DOHH2 (cell line): ENCODE data around the gene WASF2.

Source experiments
- H3F3A ChIP-seq: fragments of 200-600 bp; sonication (generic), shearing (Covaris generic); 2 replicates; pipeline ENCODE4 v1.6.0; 2016; ENCODE audit warnings: antibody characterized with exemption, mild to moderate bottlenecking; ENCODE audit not compliant: control insufficient read depth, insufficient read depth
- H3K27ac ChIP-seq: fragments of 200-600 bp; sonication (generic); 2 replicates; pipeline ENCODE4 v1.5.1; 2014; ENCODE audit warnings: low read depth, mild to moderate bottlenecking, low read length, moderate library complexity
- H3K27me3 ChIP-seq: fragments of 200-600 bp; sonication (generic); 2 replicates; pipeline ENCODE4 v1.6.1; 2014; ENCODE audit warnings: mild to moderate bottlenecking, low read length, mixed read lengths; ENCODE audit not compliant: control insufficient read depth
- H3K36me3 ChIP-seq: fragments of 200-600 bp; sonication (generic); 2 replicates; pipeline ENCODE4 v1.6.1; 2014; ENCODE audit warnings: mild to moderate bottlenecking, low read length, moderate library complexity, mixed read lengths; ENCODE audit not compliant: control insufficient read depth
- H3K4me1 ChIP-seq: fragments of 200-600 bp; sonication (generic); 2 replicates; pipeline ENCODE4 v1.6.1; 2014; ENCODE audit warnings: mild to moderate bottlenecking, low read length, mixed read lengths; ENCODE audit not compliant: control insufficient read depth
- H3K4me2 ChIP-seq: fragments of 200-600 bp; sonication (generic); 2 replicates; pipeline ENCODE4 v1.6.0; 2014; ENCODE audit warnings: mild to moderate bottlenecking, low read length, moderate library complexity
- H3K4me3 ChIP-seq: fragments of 200-600 bp; sonication (generic); 2 replicates; pipeline ENCODE4 v1.5.1; 2014; ENCODE audit warnings: mild to moderate bottlenecking, low read length, mixed read lengths
- H3K79me2 ChIP-seq: fragments of 200-600 bp; sonication (generic); 2 replicates; pipeline ENCODE4 v1.6.1; 2014; ENCODE audit warnings: mild to moderate bottlenecking, low read length, mixed read lengths; ENCODE audit not compliant: control insufficient read depth
- H3K9me2 ChIP-seq: fragments of 200-600 bp; sonication (generic); replicated peaks from 2 replicates; pipeline ENCODE4 v1.6.1; 2014; ENCODE audit warnings: mild to moderate bottlenecking, low read length, mixed read lengths; ENCODE audit not compliant: control insufficient read depth
- H3K9me3 ChIP-seq: fragments of 200-600 bp; sonication (generic); 2 replicates; pipeline ENCODE4 v1.6.1; 2014; ENCODE audit warnings: antibody characterized with exemption, low read length, mixed read lengths; ENCODE audit not compliant: control insufficient read depth, insufficient read depth
- H4K20me1 ChIP-seq: fragments of 200-600 bp; sonication (generic); 2 replicates; pipeline ENCODE4 v1.6.0; 2014; ENCODE audit warnings: low read depth, mild to moderate bottlenecking, antibody characterized with exemption, low read length, moderate library complexity; ENCODE audit not compliant: control insufficient read depth, insufficient read depth
- EZH2phosphoT487 ChIP-seq: fragments of 200-600 bp; sonication (generic); IDR thresholded peaks from 2 replicates; pipeline ENCODE4 v1.6.1; 2017; ENCODE audit warnings: borderline replicate concordance, mild to moderate bottlenecking, antibody characterized with exemption, low read length, moderate library complexity, mixed read lengths
- TF ChIP-seq, protein P1 (sequence below): fragments of 200-600 bp; sonication (generic); IDR thresholded peaks from one replicate; pipeline ENCODE4 v1.5.1; 2014; ENCODE audit warnings: antibody characterized with exemption, mild to moderate bottlenecking, low read depth, low read length; ENCODE audit not compliant: poor library complexity, severe bottlenecking

WASF2 gene

DNA sequence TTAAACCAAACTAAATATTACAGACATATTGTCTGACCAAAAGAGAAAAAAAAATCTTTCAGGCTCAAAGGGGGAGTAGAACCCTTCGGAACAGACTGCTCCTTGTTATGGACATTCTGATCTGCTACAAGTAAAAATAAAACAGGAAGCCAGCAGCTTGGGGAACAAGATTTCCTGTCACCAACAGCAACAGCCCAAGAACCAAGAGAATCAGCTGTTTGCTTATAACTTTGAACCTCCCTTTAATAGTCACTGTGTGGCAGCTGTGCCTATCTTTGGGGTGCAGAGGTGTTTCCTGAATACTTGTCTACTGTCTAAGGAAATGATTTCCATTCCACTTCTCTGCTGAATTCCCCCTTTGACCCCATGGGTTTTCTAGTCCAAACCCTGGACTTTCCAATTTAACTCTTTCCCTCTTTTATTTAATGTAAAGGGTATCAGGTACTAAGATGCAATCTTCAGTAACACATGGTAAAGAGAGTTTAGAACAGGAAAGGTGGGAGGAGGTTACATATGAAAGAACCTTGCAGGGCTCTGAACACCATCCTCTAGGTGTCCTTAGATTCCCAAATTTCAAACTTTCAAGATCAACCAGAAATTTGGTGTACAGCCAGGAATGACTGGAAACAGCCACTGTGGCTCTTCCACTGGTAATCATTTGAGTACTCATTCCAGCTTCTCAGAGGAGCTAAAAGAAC, 58.9 kb downstream of the WASF2 start:
- H3F3A ChIP-seq: peaks cover 8% of the 10 kb centered on the region
- H3K9me2 ChIP-seq: no peaks in the 10 kb centered on the region
- no peaks in the 10 kb centered on the region for H3K9me3 ChIP-seq
- H3K36me3 ChIP-seq: peaks cover 40% of the 10 kb centered on the region
- no peaks in the 10 kb centered on the region for H3K27me3 ChIP-seq
- no peaks in the 10 kb centered on the region; the same call in 1 of the 2 replicates for H4K20me1 ChIP-seq
- H3K4me3 ChIP-seq: peak overlapping the region; percentile 41
- peak overlapping the region; percentile 66 for H3K4me2 ChIP-seq
- H3K79me2 ChIP-seq: peaks cover 80% of the 10 kb centered on the region
- peaks cover 88% of the 10 kb centered on the region for H3K4me1 ChIP-seq
- no peak for TF ChIP-seq EZH2phosphoT487
- TF ChIP-seq, protein P1, sequence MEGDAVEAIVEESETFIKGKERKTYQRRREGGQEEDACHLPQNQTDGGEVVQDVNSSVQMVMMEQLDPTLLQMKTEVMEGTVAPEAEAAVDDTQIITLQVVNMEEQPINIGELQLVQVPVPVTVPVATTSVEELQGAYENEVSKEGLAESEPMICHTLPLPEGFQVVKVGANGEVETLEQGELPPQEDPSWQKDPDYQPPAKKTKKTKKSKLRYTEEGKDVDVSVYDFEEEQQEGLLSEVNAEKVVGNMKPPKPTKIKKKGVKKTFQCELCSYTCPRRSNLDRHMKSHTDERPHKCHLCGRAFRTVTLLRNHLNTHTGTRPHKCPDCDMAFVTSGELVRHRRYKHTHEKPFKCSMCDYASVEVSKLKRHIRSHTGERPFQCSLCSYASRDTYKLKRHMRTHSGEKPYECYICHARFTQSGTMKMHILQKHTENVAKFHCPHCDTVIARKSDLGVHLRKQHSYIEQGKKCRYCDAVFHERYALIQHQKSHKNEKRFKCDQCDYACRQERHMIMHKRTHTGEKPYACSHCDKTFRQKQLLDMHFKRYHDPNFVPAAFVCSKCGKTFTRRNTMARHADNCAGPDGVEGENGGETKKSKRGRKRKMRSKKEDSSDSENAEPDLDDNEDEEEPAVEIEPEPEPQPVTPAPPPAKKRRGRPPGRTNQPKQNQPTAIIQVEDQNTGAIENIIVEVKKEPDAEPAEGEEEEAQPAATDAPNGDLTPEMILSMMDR: no peak
- H3K27ac ChIP-seq: no peak overlapping the region

DNA sequence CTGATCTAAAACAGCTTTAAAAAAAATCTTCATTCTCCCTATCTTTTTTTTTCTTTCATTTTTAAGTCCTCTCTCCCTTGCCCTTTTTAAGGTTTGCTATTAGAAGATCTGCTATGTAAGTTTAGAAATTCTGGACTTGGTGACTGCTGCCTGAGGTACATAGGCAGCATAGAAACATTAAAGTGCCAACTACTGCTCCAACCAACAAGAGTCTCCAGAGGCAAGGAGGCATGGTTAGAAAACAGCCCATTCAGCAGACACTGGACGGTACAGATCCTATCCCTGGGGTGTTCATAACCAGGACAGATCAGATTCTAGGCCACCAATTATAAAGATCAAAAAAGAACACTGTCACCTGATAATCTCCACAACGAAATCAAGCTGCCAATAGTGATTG, 60.9 kb downstream of the WASF2 start:
- peaks cover 39% of the 10 kb centered on the region for H3K36me3 ChIP-seq
- 0 out of 2 replicates have a peak, but pooled peaks cover 5% of the 10 kb centered on the region for H3F3A ChIP-seq
- no peaks in the 10 kb centered on the region; the same call in 1 of the 2 replicates for H4K20me1 ChIP-seq
- H3K4me2 ChIP-seq: peak overlapping the region; percentile 20
- H3K27me3 ChIP-seq: no peaks in the 10 kb centered on the region
- H3K9me3 ChIP-seq: no peaks in the 10 kb centered on the region
- H3K4me3 ChIP-seq: no peak overlapping the region
- H3K4me1 ChIP-seq: peaks cover 67% of the 10 kb centered on the region
- peaks cover 77% of the 10 kb centered on the region for H3K79me2 ChIP-seq
- no peak overlapping the region for H3K27ac ChIP-seq
- TF ChIP-seq, protein P1: no peak
- TF ChIP-seq EZH2phosphoT487: no peak
- H3K9me2 ChIP-seq: no peaks in the 10 kb centered on the region

DNA sequence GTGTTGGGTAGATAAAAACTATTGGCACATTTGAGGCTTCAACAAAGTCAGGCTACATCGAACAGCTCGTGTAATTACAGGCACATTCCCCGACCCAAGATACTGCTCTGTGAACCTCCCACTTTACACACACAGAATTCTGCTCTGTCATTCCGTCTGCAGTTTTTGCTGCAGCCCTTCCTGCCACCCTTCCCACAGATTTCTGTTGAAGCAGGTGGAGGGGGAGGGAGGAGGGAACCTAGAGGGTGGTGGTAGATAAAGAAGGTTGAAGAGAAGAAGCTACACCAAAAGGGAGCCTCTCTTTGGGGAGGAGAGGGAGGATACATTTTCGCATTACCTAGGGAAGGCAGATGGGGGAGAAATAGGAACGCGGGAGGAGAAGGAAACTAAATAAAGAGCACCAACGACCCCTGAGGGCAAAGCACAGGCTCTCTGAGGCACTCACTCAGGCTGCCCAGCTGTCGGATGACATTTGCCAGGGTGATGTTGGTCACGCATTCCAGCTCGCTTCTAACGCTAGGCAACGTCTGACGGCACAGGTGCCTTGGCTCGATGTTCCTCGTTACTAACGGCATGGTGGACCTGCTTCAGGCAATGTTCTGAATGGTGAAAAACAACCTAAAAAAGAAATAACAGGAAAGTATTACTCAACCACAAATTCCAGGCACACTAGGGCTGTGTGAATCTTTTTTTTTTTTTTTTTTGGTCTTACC, 61.5 kb downstream of the WASF2 start:
- Histone ChIP-seq H3K36me3 (peaks cover 39% of the 10 kb centered on the region), H4K20me1 (no peaks in the 10 kb centered on the region; the same call in 1 of the 2 replicates), H3K27me3 (no peaks in the 10 kb centered on the region), H3F3A (0 out of 2 replicates have a peak, but pooled peaks cover 5% of the 10 kb centered on the region), H3K79me2 (peaks cover 76% of the 10 kb centered on the region), H3K4me1 (peaks cover 62% of the 10 kb centered on the region), H3K9me3 (no peaks in the 10 kb centered on the region), H3K9me2 (no peaks in the 10 kb centered on the region), H3K27ac (no peak overlapping the region), H3K4me2 (no peak overlapping the region), H3K4me3 (no peak overlapping the region)
- TF ChIP-seq EZH2phosphoT487: no peak
- TF ChIP-seq, protein P1: no peak
